HCT116 (cell line): Measurements from ENCODE around the gene FAM83E. TPM values are rescaled to one million over a fixed set of nuclear protein-coding genes. Genes with fewer than 3 reads are reported as not detected.

Source experiments
- ATAC-seq: fragments of 200-7000 bp; cut with Tn5 transposase; 2 replicates; pipeline ENCODE4 v1.9.1; 2020; ENCODE audit warnings: mild to moderate bottlenecking, moderate library complexity
- BruUV-seq: library from RNA; stranded (reverse); fragments of 400-500 nt; replicated peaks from 2 replicates; lab custom pipeline; 2021; lab: Mats Ljungman, UMichigan
- CTCF ChIA-PET: fragments of 300-600 bp; sonication (Branson Sonifier 250); formaldehyde crosslinking; loops from one replicate; lab custom pipeline; 2021; ENCODE audit warnings: antibody characterized with exemption; lab: Charles Lee
- POLR2A ChIA-PET: fragments of 300-600, 350-600 bp; sonication (Branson Sonifier 250); formaldehyde crosslinking; loops from one replicate; lab custom pipeline; 2021; ENCODE audit warnings: antibody characterized with exemption; lab: Charles Lee
- RAD21 ChIA-PET, 2 experiments: fragments of 300-600 bp; sonication (Branson Sonifier 250); formaldehyde crosslinking; loops; one replicate each; lab custom pipeline; 2023; ENCODE audit warnings: low total read pairs in 2 of 2; ENCODE audit not compliant: uncharacterized antibody in 2 of 2, unreplicated experiment in 2 of 2, low non-redundant PET in 1 of 2; lab: Charles Lee
- DNase-seq: peaks from one replicate; pipeline ENCODE4 v3.0.0-alpha.2; 2010; ENCODE audit warnings: low read depth, low spot score
- H2AFZ ChIP-seq: fragments of 200-600 bp; shearing (Covaris generic), sonication (generic); 2 replicates; pipeline ENCODE4 v1.6.1; 2017; ENCODE audit warnings: low read depth, mixed run types, mixed read lengths, antibody characterized with exemption, low read length; ENCODE audit not compliant: poor library complexity, severe bottlenecking
- H3K27ac ChIP-seq: 2 replicates; pipeline ENCODE4 v1.5.1; 2012; ENCODE audit warnings: low read depth, low read length
- H3K27me3 ChIP-seq: fragments of 200-600 bp; sonication (generic); 2 replicates; pipeline ENCODE4 v1.6.1; 2016; ENCODE audit warnings: mixed run types, low read length, mixed read lengths; ENCODE audit not compliant: insufficient read depth
- H3K36me3 ChIP-seq, 2 experiments: fragments of 200-500 bp in 1 of 2; fragments of 200-600 bp in 1 of 2; sonication (Bioruptor generic) in 1 of 2; sonication (generic) in 1 of 2; 2 replicates each; pipeline versions ENCODE4 v1.5.1 to v1.6.1; 2014 to 2016; ENCODE audit warnings: low read length in 2 of 2, inconsistent platforms in 1 of 2, mixed read lengths in 1 of 2, mixed run types in 1 of 2; ENCODE audit not compliant: insufficient read depth in 2 of 2, control insufficient read depth in 1 of 2
- H3K4me1 ChIP-seq, 2 experiments: fragments of 200-600 bp in 1 of 2; sonication (generic) in 1 of 2; 2 replicates each; pipeline versions ENCODE4 v1.5.1 to v1.6.1; 2012 to 2017; ENCODE audit warnings: low read length in 2 of 2, inconsistent platforms in 1 of 2, mild to moderate bottlenecking in 1 of 2, mixed read lengths in 1 of 2, mixed run types in 1 of 2, moderate library complexity in 1 of 2; ENCODE audit not compliant: insufficient read depth in 2 of 2, control insufficient read depth in 1 of 2
- H3K4me2 ChIP-seq: fragments of 200-600 bp; sonication (generic); 2 replicates; pipeline ENCODE4 v1.6.1; 2017; ENCODE audit warnings: mixed run types, low read length, mixed read lengths
- H3K4me3 ChIP-seq, 2 experiments: fragments of 200-600 bp in 1 of 2; sonication (generic) in 1 of 2; replicated peaks in 1 of 2; 2 replicates each; pipeline ENCODE4 v1.5.1; 2011 to 2016; ENCODE audit warnings: low read length in 2 of 2, control low read depth in 1 of 2, low read depth in 1 of 2, mild to moderate bottlenecking in 1 of 2, mixed read lengths in 1 of 2, mixed run types in 1 of 2
- H3K79me2 ChIP-seq: fragments of 200-600 bp; sonication (generic); 2 replicates; pipeline ENCODE4 v1.6.1; 2017; ENCODE audit warnings: mild to moderate bottlenecking, mixed run types, low read length, moderate library complexity, mixed read lengths; ENCODE audit not compliant: insufficient read depth
- H3K9ac ChIP-seq: fragments of 200-600 bp; sonication (generic); 2 replicates; pipeline ENCODE4 v1.6.1; 2016; ENCODE audit warnings: low read length, mixed read lengths
- H3K9me2 ChIP-seq: fragments of 200-600 bp; sonication (generic), shearing (Covaris generic); 2 replicates; pipeline ENCODE4 v1.6.1; 2017; ENCODE audit warnings: mixed run types, mild to moderate bottlenecking, moderate library complexity; ENCODE audit not compliant: insufficient read depth
- H3K9me3 ChIP-seq, 2 experiments: fragments of 200-500 bp in 1 of 2; fragments of 200-600 bp in 1 of 2; sonication (Bioruptor generic) in 1 of 2; sonication (generic) in 1 of 2; 2 replicates each; pipeline ENCODE4 v1.6.1; 2014 to 2017; ENCODE audit warnings: low read length in 2 of 2, mixed read lengths in 2 of 2, inconsistent platforms in 1 of 2, low read depth in 1 of 2, mild to moderate bottlenecking in 1 of 2, mixed run types in 1 of 2, moderate library complexity in 1 of 2; ENCODE audit not compliant: control insufficient read depth in 1 of 2, insufficient read depth in 1 of 2
- H4K20me1 ChIP-seq: fragments of 200-600 bp; sonication (generic), shearing (Covaris generic); 2 replicates; pipeline ENCODE4 v1.6.1; 2017; ENCODE audit warnings: mixed run types, mild to moderate bottlenecking, moderate library complexity; ENCODE audit not compliant: insufficient read depth
- EGR1 ChIP-seq: IDR thresholded peaks from 2 replicates; pipeline ENCODE4 v1.6.1; 2012; ENCODE audit warnings: low read depth
- ELF1 ChIP-seq: IDR thresholded peaks from 2 replicates; pipeline ENCODE4 v1.6.1; 2012; ENCODE audit warnings: low read depth, borderline replicate concordance
- EZH2 ChIP-seq: fragments of 200-600 bp; sonication (generic); IDR thresholded peaks from 2 replicates; pipeline ENCODE4 v1.6.1; 2017; ENCODE audit warnings: antibody characterized with exemption, mixed run types
- MAX ChIP-seq: IDR thresholded peaks from 2 replicates; pipeline ENCODE4 v1.6.1; 2012
- POLR2A ChIP-seq: IDR thresholded peaks from 2 replicates; pipeline ENCODE4 v1.7.0; 2011; ENCODE audit warnings: borderline replicate concordance; ENCODE audit not compliant: insufficient read depth, insufficient read length; ENCODE audit errors: extremely low read depth
- POLR2AphosphoS5 ChIP-seq: IDR thresholded peaks from 2 replicates; pipeline ENCODE4 v1.6.1; 2011; ENCODE audit warnings: mild to moderate bottlenecking, low read depth, low read length, moderate library complexity
- RAD21 ChIP-seq: IDR thresholded peaks from 2 replicates; pipeline ENCODE4 v1.6.1; 2012; ENCODE audit warnings: low read depth, mild to moderate bottlenecking
- REST ChIP-seq: IDR thresholded peaks from 2 replicates; pipeline ENCODE4 v1.6.1; 2012; ENCODE audit warnings: low read depth
- SIN3A ChIP-seq: IDR thresholded peaks from 2 replicates; pipeline ENCODE4 v1.6.1; 2012; ENCODE audit warnings: low read depth
- SP1 ChIP-seq: IDR thresholded peaks from 2 replicates; pipeline ENCODE4 v1.6.1; 2012; ENCODE audit warnings: low read depth
- TCF7L2 ChIP-seq: IDR thresholded peaks from 2 replicates; pipeline ENCODE4 v1.7.0; 2011; ENCODE audit warnings: borderline replicate concordance, inconsistent platforms; ENCODE audit not compliant: insufficient read depth, insufficient read length; ENCODE audit errors: extremely low read depth
- YY1 ChIP-seq: IDR thresholded peaks from 2 replicates; pipeline ENCODE4 v1.6.1; 2011; ENCODE audit warnings: low read length, low read depth, moderate library complexity, mild to moderate bottlenecking; ENCODE audit not compliant: insufficient replicate concordance; ENCODE audit errors: extremely low read depth
- intact Hi-C: fragments of 100-400 bp; cut with micrococcal nuclease; formaldehyde crosslinking; loops from 2 replicates; pipeline ENCODE4 v1.10.0; 2022
- total RNA-seq: library from RNA; stranded (reverse); gene quantifications from one replicate; pipeline ENCODE4 v1.2.1, GENCODE V29; 2021; ENCODE audit not compliant: unreplicated experiment
- TF ChIP-seq, protein P1 (sequence below), 3 experiments: fragments of 200-600 bp in 1 of 3; sonication (generic) in 1 of 3; IDR thresholded peaks in 2 of 3; conservative IDR thresholded peaks in 1 of 3; 2 replicates each; pipeline ENCODE4 v1.5.1; 2012 to 2017; ENCODE audit warnings: low read depth in 2 of 3, low read length in 2 of 3, antibody characterized with exemption in 1 of 3, borderline replicate concordance in 1 of 3, control low read depth in 1 of 3, mild to moderate bottlenecking in 1 of 3, mixed read lengths in 1 of 3, mixed run types in 1 of 3, moderate library complexity in 1 of 3; ENCODE audit not compliant: insufficient read depth in 1 of 3
- TF ChIP-seq, protein P2 (sequence below): IDR thresholded peaks from 2 replicates; pipeline ENCODE4 v1.6.1; 2011; ENCODE audit warnings: mild to moderate bottlenecking, low read length, moderate library complexity; ENCODE audit not compliant: insufficient replicate concordance; ENCODE audit errors: extremely low read depth

Gene FAM83E
- total RNA-seq, 1 experiment from 2014 or later, result 6.8 TPM

- peak; percentile 70 for TF ChIP-seq POLR2AphosphoS5
- no peak for TF ChIP-seq RAD21
- no peak for TF ChIP-seq POLR2A
- TF ChIP-seq, protein P1, sequence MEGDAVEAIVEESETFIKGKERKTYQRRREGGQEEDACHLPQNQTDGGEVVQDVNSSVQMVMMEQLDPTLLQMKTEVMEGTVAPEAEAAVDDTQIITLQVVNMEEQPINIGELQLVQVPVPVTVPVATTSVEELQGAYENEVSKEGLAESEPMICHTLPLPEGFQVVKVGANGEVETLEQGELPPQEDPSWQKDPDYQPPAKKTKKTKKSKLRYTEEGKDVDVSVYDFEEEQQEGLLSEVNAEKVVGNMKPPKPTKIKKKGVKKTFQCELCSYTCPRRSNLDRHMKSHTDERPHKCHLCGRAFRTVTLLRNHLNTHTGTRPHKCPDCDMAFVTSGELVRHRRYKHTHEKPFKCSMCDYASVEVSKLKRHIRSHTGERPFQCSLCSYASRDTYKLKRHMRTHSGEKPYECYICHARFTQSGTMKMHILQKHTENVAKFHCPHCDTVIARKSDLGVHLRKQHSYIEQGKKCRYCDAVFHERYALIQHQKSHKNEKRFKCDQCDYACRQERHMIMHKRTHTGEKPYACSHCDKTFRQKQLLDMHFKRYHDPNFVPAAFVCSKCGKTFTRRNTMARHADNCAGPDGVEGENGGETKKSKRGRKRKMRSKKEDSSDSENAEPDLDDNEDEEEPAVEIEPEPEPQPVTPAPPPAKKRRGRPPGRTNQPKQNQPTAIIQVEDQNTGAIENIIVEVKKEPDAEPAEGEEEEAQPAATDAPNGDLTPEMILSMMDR (IDR thresholded peaks at IDR 0.05 in 2 of 3, conservative IDR thresholded peaks at IDR 0.05 in 1 of 3; ENCODE audit: borderline replicate concordance in 1 of 3, insufficient read depth in 1 of 3, low read depth in 2 of 3, low read length in 2 of 3), result no peak
- no peak for TF ChIP-seq EZH2
- TF ChIP-seq, protein P2, sequence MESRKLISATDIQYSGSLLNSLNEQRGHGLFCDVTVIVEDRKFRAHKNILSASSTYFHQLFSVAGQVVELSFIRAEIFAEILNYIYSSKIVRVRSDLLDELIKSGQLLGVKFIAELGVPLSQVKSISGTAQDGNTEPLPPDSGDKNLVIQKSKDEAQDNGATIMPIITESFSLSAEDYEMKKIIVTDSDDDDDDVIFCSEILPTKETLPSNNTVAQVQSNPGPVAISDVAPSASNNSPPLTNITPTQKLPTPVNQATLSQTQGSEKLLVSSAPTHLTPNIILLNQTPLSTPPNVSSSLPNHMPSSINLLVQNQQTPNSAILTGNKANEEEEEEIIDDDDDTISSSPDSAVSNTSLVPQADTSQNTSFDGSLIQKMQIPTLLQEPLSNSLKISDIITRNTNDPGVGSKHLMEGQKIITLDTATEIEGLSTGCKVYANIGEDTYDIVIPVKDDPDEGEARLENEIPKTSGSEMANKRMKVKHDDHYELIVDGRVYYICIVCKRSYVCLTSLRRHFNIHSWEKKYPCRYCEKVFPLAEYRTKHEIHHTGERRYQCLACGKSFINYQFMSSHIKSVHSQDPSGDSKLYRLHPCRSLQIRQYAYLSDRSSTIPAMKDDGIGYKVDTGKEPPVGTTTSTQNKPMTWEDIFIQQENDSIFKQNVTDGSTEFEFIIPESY, result peak; percentile 21
- TF ChIP-seq SP1, result peak; percentile 73; the same call in 1 of the 2 replicates
- TF ChIP-seq TCF7L2, result peak; percentile 71
- TF ChIP-seq, all 23 proteins: peak for 8
Observed at GRCh38 chr19:48568345-48568886, 46.5 kb downstream of the FAM83E start (continued).

DNA sequence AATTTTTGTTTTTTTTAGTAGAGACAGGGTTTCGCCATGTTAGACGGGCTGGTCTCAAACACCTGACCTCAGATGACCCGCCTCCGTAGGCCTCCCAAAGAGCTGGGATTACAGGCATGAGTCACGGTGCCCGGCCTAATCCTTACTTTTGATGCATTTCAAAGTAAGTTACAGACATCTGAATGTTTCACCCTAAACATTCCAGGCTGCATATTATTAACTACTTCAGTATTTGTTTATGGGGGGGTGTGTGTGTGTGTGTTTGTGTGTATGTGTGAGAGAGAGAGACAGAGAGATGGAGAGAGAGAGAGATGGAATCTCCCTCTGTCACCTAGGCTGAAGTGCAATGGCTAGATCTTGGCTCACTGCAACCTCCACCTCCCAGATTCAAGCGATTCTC lies 49.8 kb downstream of the FAM83E start:
- intact Hi-C loops, result no loop called here
- CTCF ChIA-PET, result no interaction called here
- Histone ChIP-seq H3K27me3 (no peaks in the 10 kb centered on the region), H4K20me1 (no peaks in the 10 kb centered on the region), H3K9me2 (no peaks in the 10 kb centered on the region), H3K4me1 (peaks cover 48 to 65% of the 10 kb centered on the region in 2 experiments), H3K4me3 (no peak overlapping the region), H3K27ac (peak overlapping the region; percentile 44), H3K36me3 (no peaks in the 10 kb centered on the region), H3K9me3 (no peaks in the 10 kb centered on the region), H2AFZ (peak overlapping the region; percentile 19), H3K9ac (no peak overlapping the region), H3K79me2 (no peaks in the 10 kb centered on the region), H3K4me2 (peak overlapping the region; percentile 48)
- POLR2A ChIA-PET, result no interaction called here
- RAD21 ChIA-PET, result no interaction called here
- peak; percentile 41 for ATAC-seq
- DNase-seq, result no peak
- BruUV-seq, result no TSS peak
- no peak for TF ChIP-seq SIN3A
- TF ChIP-seq ELF1, result no peak
- TF ChIP-seq REST, result no peak
- TF ChIP-seq MAX, result no peak
- TF ChIP-seq YY1, result no peak
- no peak for TF ChIP-seq EGR1
- TF ChIP-seq POLR2AphosphoS5, result no peak
- no peak for TF ChIP-seq RAD21
